ENCODE results near the gene MYBPC2.
"Not testable (repeated sequence)": the region's sequence is repeated elsewhere in the genome, so short reads cannot be mapped to it uniquely, and the experiment has no call there.

The MYBPC2 gene

GRCh38 chr19:50459638-50460037 lies 26.9 kb downstream of the MYBPC2 start:
- no peak for DNase-seq

- DNase-seq: no peak
These were observed 27.6 kb downstream of the MYBPC2 start for GRCh38 chr19:50460161-50460765.

GRCh38 chr19:50461066-50461875 lies 28.6 kb downstream of the MYBPC2 start:
- DNase-seq: peak; percentile 36

GRCh38 chr19:50462970-50463369 lies 30.3 kb downstream of the MYBPC2 start:
- DNase-seq: no peak

- no peak for DNase-seq
These were observed 31.7 kb downstream of the MYBPC2 start for GRCh38 chr19:50464348-50464747.

- no peak for DNase-seq
These were observed 32.3 kb downstream of the MYBPC2 start for GRCh38 chr19:50465000-50465399.

- no peak for DNase-seq
These were observed 33.5 kb downstream of the MYBPC2 start for GRCh38 chr19:50465986-50466705.

GRCh38 chr19:50466706-50467039 lies 34.0 kb downstream of the MYBPC2 start:
- no peak for DNase-seq

- no peak for DNase-seq
These were observed 34.9 kb downstream of the MYBPC2 start for GRCh38 chr19:50467566-50467965.

- DNase-seq: no peak
These were observed 36.1 kb downstream of the MYBPC2 start for GRCh38 chr19:50468818-50469217.

GRCh38 chr19:50473336-50473735 lies 40.6 kb downstream of the MYBPC2 start:
- not testable (repeated sequence) for DNase-seq

- DNase-seq: no peak
These were observed 42.4 kb downstream of the MYBPC2 start for GRCh38 chr19:50475101-50475568.

GRCh38 chr19:50475736-50476223 lies 43.1 kb downstream of the MYBPC2 start:
- no peak for DNase-seq

- peak; percentile 87 for DNase-seq
These were observed 43.7 kb downstream of the MYBPC2 start, which contains the start of the genes EMC10 and GARIN5A for GRCh38 chr19:50476224-50476906. Gene EMC10, plus strand, starts transcription at chr19:50476507. Its CDS starts 38 bp downstream, at chr19:50476545. Gene GARIN5A, minus strand, starts transcription at chr19:50476848. Its CDS starts 460 bp downstream, at chr19:50476388.

- no peak for DNase-seq
These were observed 44.2 kb downstream of the MYBPC2 start for GRCh38 chr19:50476907-50477238.

GRCh38 chr19:50477751-50478515 lies 45.2 kb downstream of the MYBPC2 start:
- DNase-seq: no peak

GRCh38 chr19:50478901-50479715 lies 46.4 kb downstream of the MYBPC2 start:
- no peak for DNase-seq

- DNase-seq: no peak
These were observed 47.1 kb downstream of the MYBPC2 start for GRCh38 chr19:50479761-50480251.

GRCh38 chr19:50480281-50481111 lies 47.8 kb downstream of the MYBPC2 start:
- DNase-seq: no peak

Measured in effector CD8-positive, alpha-beta T cell (primary cell).